GM06990 (cell line): Measurements from ENCODE around the gene ELL.

Experiments
- DNase-seq: peaks from one replicate; pipeline ENCODE4 v3.0.0-alpha.2; 2011; ENCODE audit not compliant: insufficient read length; ENCODE audit errors: extremely low read depth
- H3K27me3 ChIP-seq: replicated peaks from 2 replicates; pipeline ENCODE4 v1.6.0; 2011; ENCODE audit warnings: low read length; ENCODE audit not compliant: control insufficient read depth, insufficient read depth
- H3K36me3 ChIP-seq: 2 replicates; pipeline ENCODE4 v1.5.1; 2011; ENCODE audit warnings: low read length; ENCODE audit not compliant: control insufficient read depth, insufficient read depth
- H3K4me3 ChIP-seq: replicated peaks from 2 replicates; pipeline ENCODE4 v1.5.1; 2011; ENCODE audit warnings: low read depth, mild to moderate bottlenecking, control low read depth, low read length
- CTCF ChIP-seq: IDR thresholded peaks from 2 replicates; pipeline ENCODE4 v1.5.1; 2011; ENCODE audit warnings: low read length, control low read depth, mild to moderate bottlenecking, inconsistent platforms; ENCODE audit not compliant: insufficient read depth, poor library complexity, severe bottlenecking

The ELL gene

GRCh38 chr19:18392926-18393325, 128.9 kb downstream of the ELL start:
- no peak for TF ChIP-seq CTCF

More at GRCh38 chr19:18392926-18393325, 128.9 kb downstream of the ELL start:
- H3K27me3 ChIP-seq: no peaks in the 10 kb centered on the region
- no peak overlapping the region for H3K4me3 ChIP-seq
- no peak for DNase-seq
- no peaks in the 10 kb centered on the region for H3K36me3 ChIP-seq
